22Rv1 (cell line): ENCODE results near the gene GFOD1.

Experiments
- ZFX ChIP-seq: fragments of 450-650 bp; IDR thresholded peaks from 2 replicates; pipeline ENCODE4 v1.6.1; 2017; ENCODE audit warnings: antibody characterized with exemption, borderline replicate concordance
- TF ChIP-seq, protein P1 (sequence below): fragments of 450-650 bp; IDR thresholded peaks from 2 replicates; pipeline ENCODE4 v1.5.1; 2017; ENCODE audit warnings: mild to moderate bottlenecking

DNA sequence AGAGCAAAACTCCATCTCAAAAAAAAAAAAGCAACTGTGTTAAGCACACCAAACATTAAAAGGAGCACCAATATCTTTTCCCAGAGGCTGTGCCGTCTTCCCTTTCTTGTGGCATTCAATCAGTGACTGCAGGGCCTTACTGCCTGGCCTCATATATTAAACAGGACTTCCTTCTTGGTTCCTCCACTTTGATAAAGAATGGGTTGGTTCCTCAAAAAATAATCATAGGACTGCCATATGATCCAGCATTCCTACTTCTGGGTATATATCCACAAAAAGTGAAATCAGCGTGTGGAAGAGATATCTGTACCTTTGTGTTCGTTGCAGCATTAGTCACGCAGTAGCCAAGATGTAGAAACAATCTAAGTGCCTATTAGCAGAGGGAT lies 40.3 kb upstream of the GFOD1 start:
- TF ChIP-seq, protein P1, sequence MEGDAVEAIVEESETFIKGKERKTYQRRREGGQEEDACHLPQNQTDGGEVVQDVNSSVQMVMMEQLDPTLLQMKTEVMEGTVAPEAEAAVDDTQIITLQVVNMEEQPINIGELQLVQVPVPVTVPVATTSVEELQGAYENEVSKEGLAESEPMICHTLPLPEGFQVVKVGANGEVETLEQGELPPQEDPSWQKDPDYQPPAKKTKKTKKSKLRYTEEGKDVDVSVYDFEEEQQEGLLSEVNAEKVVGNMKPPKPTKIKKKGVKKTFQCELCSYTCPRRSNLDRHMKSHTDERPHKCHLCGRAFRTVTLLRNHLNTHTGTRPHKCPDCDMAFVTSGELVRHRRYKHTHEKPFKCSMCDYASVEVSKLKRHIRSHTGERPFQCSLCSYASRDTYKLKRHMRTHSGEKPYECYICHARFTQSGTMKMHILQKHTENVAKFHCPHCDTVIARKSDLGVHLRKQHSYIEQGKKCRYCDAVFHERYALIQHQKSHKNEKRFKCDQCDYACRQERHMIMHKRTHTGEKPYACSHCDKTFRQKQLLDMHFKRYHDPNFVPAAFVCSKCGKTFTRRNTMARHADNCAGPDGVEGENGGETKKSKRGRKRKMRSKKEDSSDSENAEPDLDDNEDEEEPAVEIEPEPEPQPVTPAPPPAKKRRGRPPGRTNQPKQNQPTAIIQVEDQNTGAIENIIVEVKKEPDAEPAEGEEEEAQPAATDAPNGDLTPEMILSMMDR: no peak
- no peak for TF ChIP-seq ZFX
